Astrocyte of the cerebellum (primary cell): Measurements from ENCODE around the gene DACH1.

Source experiments
- DNase-seq: peaks from one replicate; pipeline ENCODE4 v3.0.0-alpha.2; 2011; ENCODE audit warnings: low read depth
- H3K4me3 ChIP-seq: 2 replicates; pipeline ENCODE4 v1.5.1; 2011; ENCODE audit warnings: mild to moderate bottlenecking, low read depth, low read length, moderate library complexity
- CTCF ChIP-seq: IDR thresholded peaks from 2 replicates; pipeline ENCODE4 v1.5.1; 2012; ENCODE audit warnings: low read length, low read depth, moderate library complexity, mild to moderate bottlenecking; ENCODE audit errors: missing control alignments
- in situ Hi-C: cut with HindIII; loops from 2 replicates; pipeline ENCODE4 v1.10.0; 2017; ENCODE audit warnings: low sequenced_read_pairs

Gene DACH1

GRCh38 chr13:71481046-71481445 is 386.0 kb downstream of the DACH1 start:
- in situ Hi-C loops = no loop called here
- no peak overlapping the region for H3K4me3 ChIP-seq
- TF ChIP-seq CTCF = no peak
- DNase-seq = no peak

DNA sequence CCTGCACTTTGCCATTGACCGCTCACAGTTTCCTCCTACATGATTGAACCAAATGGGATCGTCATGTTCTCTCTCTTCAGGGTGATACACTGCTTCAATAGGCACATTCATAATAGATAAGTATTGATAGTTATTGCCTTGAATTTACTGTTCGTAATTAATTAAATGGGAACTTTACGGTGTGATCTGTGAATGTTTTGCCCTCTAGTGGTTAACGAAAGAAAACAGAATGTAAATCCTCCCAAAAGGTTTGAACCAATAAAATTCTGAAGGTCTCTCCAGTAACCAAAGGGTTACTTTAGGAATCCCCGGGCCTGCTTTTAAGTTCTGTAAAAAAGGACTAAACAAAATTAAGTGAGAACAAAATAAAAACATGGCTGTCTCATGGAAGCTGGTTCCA is 389.3 kb downstream of the DACH1 start:
- no peak overlapping the region for H3K4me3 ChIP-seq
- DNase-seq = no peak
- in situ Hi-C loops = no loop called here
- TF ChIP-seq CTCF = peak; percentile 34

GRCh38 chr13:71474936-71475335 is 392.1 kb downstream of the DACH1 start:
- DNase-seq = no peak
- in situ Hi-C loops = no loop called here
- TF ChIP-seq CTCF = no peak
- no peak overlapping the region for H3K4me3 ChIP-seq

- TF ChIP-seq CTCF = no peak
- in situ Hi-C loops = no loop called here
- no peak overlapping the region for H3K4me3 ChIP-seq
- no peak for DNase-seq
Measured at GRCh38 chr13:71469626-71470025, 397.4 kb downstream of the DACH1 start.

DNA sequence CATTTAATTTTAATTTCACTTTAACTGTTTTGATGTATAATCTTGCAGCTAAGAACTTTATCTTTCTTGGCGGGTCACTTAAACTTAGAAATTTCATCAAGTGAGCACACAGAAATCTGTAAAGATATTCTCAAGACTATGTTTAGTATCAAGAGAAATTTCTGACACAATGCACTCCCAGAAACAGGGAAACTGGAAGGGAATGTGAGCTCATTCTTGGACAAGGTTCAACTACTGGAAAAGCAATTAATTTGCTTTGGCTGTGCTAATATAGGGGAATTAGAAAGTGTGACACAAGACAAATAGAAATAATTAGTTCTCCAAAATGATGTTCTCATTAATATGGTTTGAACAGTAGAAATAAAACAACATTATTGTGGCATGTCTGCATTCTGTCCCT is 402.3 kb downstream of the DACH1 start:
- H3K4me3 ChIP-seq = no peak overlapping the region
- no peak for TF ChIP-seq CTCF
- no peak for DNase-seq
- in situ Hi-C loops = no loop called here

GRCh38 chr13:71461892-71462291 is 405.1 kb downstream of the DACH1 start:
- DNase-seq = no peak
- TF ChIP-seq CTCF = no peak
- no peak overlapping the region for H3K4me3 ChIP-seq
- in situ Hi-C loops = no loop called here

GRCh38 chr13:71460211-71460610 is 406.8 kb downstream of the DACH1 start:
- DNase-seq = no peak
- no peak for TF ChIP-seq CTCF
- no peak overlapping the region for H3K4me3 ChIP-seq
- in situ Hi-C loops = no loop called here
